Keratinocyte (primary cell): ENCODE results near the gene CTNNA3. TPM values are rescaled to one million over a fixed set of nuclear protein-coding genes. Genes with fewer than 3 reads are reported as not detected.

Experiments
- DNase-seq: peaks from one replicate; pipeline ENCODE4 v3.0.0-alpha.2; 2011; ENCODE audit warnings: low read depth, missing footprints, low spot score
- FAIRE-seq: peaks from 2 replicates; lab custom pipeline; 2011; peaks lifted over from hg19 to GRCh38; lab: Jason Lieb, UNC
- H2AFZ ChIP-seq: 2 replicates; pipeline ENCODE4 v1.6.0; 2012; ENCODE audit warnings: low read length, control low read depth, inconsistent platforms; ENCODE audit not compliant: control insufficient read depth
- H3K27ac ChIP-seq: 2 replicates; pipeline ENCODE4 v1.5.1; 2011; ENCODE audit warnings: low read length; ENCODE audit not compliant: control insufficient read depth, insufficient read depth
- H3K27me3 ChIP-seq: 3 replicates; pipeline ENCODE4 v1.6.0; 2011; ENCODE audit warnings: low read length; ENCODE audit not compliant: control insufficient read depth, insufficient read depth; ENCODE audit errors: extremely low read depth
- H3K36me3 ChIP-seq, 2 experiments: 2 replicates in 1 of 2; 3 replicates in 1 of 2; pipeline ENCODE4 v1.5.1; 2011; ENCODE audit warnings: low read length in 2 of 2, mild to moderate bottlenecking in 1 of 2; ENCODE audit not compliant: control insufficient read depth in 2 of 2, insufficient read depth in 2 of 2; ENCODE audit errors: extremely low read depth in 1 of 2
- H3K4me1 ChIP-seq: 3 replicates; pipeline ENCODE4 v1.5.1; 2011; ENCODE audit warnings: low read length; ENCODE audit not compliant: control insufficient read depth, insufficient read depth; ENCODE audit errors: extremely low read depth
- H3K4me2 ChIP-seq: 3 replicates; pipeline ENCODE4 v1.6.0; 2011; ENCODE audit warnings: low read depth, low read length; ENCODE audit not compliant: control insufficient read depth, insufficient read depth; ENCODE audit errors: extremely low read depth
- H3K4me3 ChIP-seq, 3 experiments: fragments of 200-600 bp in 1 of 3; sonication (generic) in 1 of 3; 2 replicates in 2 of 3; 3 replicates in 1 of 3; pipeline ENCODE4 v1.5.1; 2011 to 2016; ENCODE audit warnings: low read length in 3 of 3, mild to moderate bottlenecking in 3 of 3, control low read depth in 2 of 3, inconsistent platforms in 1 of 3, low read depth in 1 of 3, mixed read lengths in 1 of 3, mixed run types in 1 of 3, moderate library complexity in 1 of 3; ENCODE audit not compliant: control insufficient read depth in 2 of 3, insufficient read depth in 2 of 3; ENCODE audit errors: extremely low read depth in 1 of 3
- H3K79me2 ChIP-seq: 2 replicates; pipeline ENCODE4 v1.6.0; 2012; ENCODE audit warnings: low read length; ENCODE audit not compliant: control insufficient read depth, insufficient read depth
- H3K9ac ChIP-seq: 3 replicates; pipeline ENCODE4 v1.6.0; 2011; ENCODE audit warnings: low read length; ENCODE audit not compliant: control insufficient read depth, insufficient read depth; ENCODE audit errors: extremely low read depth
- H3K9me1 ChIP-seq: 3 replicates; pipeline ENCODE4 v1.6.0; 2011; ENCODE audit warnings: low read length; ENCODE audit not compliant: control insufficient read depth, insufficient read depth; ENCODE audit errors: extremely low read depth
- H3K9me3 ChIP-seq: 2 replicates; pipeline ENCODE4 v1.5.1; 2012; ENCODE audit warnings: low read depth, low read length; ENCODE audit not compliant: control insufficient read depth
- H4K20me1 ChIP-seq: 3 replicates; pipeline ENCODE4 v1.6.0; 2011; ENCODE audit warnings: low read length; ENCODE audit not compliant: control insufficient read depth, insufficient read depth; ENCODE audit errors: extremely low read depth
- CTCF ChIP-seq, 3 experiments: IDR thresholded peaks in 1 of 3; conservative IDR thresholded peaks in 1 of 3; optimal IDR thresholded peaks in 1 of 3; 2 replicates in 2 of 3; 3 replicates in 1 of 3; pipeline versions ENCODE3 to v1.5.1; 2011; ENCODE audit warnings: low read length in 3 of 3, mild to moderate bottlenecking in 3 of 3, moderate library complexity in 2 of 3, control low read depth in 1 of 3, inconsistent platforms in 1 of 3; ENCODE audit not compliant: insufficient read depth in 2 of 3; ENCODE audit errors: extremely low read depth in 1 of 3
- EZH2 ChIP-seq: IDR thresholded peaks from one replicate; pipeline ENCODE4 v1.6.1; 2012; ENCODE audit warnings: inconsistent platforms, mild to moderate bottlenecking, low read length, moderate library complexity
- dilution Hi-C: fragments of 300-500 bp; cut with MboI; formaldehyde crosslinking; loops from one replicate; pipeline ENCODE4 v1.7.0; 2020; ENCODE audit warnings: low sequenced_read_pairs; ENCODE audit not compliant: extremely low pct_ligation_motif_present
- polyA plus RNA-seq, 5 experiments: library from polyadenylated mRNA; depleted of rRNA in 3 of 5; stranded (reverse) in 3 of 5; stranded (forward) in 1 of 5; unstranded in 1 of 5; fragments of >200 nt; gene quantifications; 1 replicate in 1 of 5; 2 replicates in 3 of 5; 3 replicates in 1 of 5; pipeline versions ENCODE4 v1.2.1 to v1.2.3, GENCODE V29; 2011 to 2012; ENCODE audit warnings: missing spikeins in 2 of 5, low read depth in 1 of 5, low replicate concordance in 1 of 5

The CTNNA3 gene
- polyA plus RNA-seq, 1 donor (not counting 4 experiments of a cell fraction or from before 2014, with no cell fraction given): 0.01 TPM

DNA sequence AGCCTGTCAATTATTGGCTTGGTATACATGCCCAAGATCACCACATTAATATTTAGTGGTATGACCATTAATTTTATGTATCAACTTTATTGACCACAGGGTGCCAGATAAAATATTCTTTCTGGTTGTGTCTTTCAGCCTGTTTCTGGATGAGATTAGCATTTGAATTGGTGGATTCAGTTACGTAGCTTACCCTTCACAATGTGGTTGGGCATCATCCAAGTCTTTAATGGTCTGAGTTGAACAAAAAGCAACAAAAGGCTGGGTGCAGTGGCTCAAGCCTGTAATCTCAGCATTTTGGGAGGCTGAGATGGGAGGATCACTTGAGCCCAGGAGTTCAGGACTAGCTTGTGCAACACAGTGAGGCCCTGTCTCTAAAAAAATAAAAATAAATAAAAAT is 1472.3 kb downstream of the CTNNA3 start:
- no peaks in the 10 kb centered on the region for H3K79me2 ChIP-seq
- no peak overlapping the region for H2AFZ ChIP-seq
- H3K4me3 ChIP-seq: no peak overlapping the region
- H3K4me1 ChIP-seq: no peaks in the 10 kb centered on the region
- H3K9me1 ChIP-seq: no peaks in the 10 kb centered on the region
- H3K4me2 ChIP-seq: no peak overlapping the region
- no peak overlapping the region for H3K9ac ChIP-seq
- H3K27ac ChIP-seq: no peak overlapping the region
- no peaks in the 10 kb centered on the region for H4K20me1 ChIP-seq
- no peak for DNase-seq
- H3K36me3 ChIP-seq: no peaks in the 10 kb centered on the region
- no peaks in the 10 kb centered on the region for H3K27me3 ChIP-seq
- no peaks in the 10 kb centered on the region for H3K9me3 ChIP-seq
- TF ChIP-seq CTCF (optimal IDR thresholded peaks at IDR 0.05 in 1 of 3, IDR thresholded peaks at IDR 0.05 in 1 of 3, conservative IDR thresholded peaks at IDR 0.05 in 1 of 3; ENCODE audit: extremely low read depth in 1 of 3, insufficient read depth in 2 of 3, low read length in 3 of 3) (no peak), EZH2 (no peak)
- FAIRE-seq: no peak
- dilution Hi-C loops: no loop called here

DNA sequence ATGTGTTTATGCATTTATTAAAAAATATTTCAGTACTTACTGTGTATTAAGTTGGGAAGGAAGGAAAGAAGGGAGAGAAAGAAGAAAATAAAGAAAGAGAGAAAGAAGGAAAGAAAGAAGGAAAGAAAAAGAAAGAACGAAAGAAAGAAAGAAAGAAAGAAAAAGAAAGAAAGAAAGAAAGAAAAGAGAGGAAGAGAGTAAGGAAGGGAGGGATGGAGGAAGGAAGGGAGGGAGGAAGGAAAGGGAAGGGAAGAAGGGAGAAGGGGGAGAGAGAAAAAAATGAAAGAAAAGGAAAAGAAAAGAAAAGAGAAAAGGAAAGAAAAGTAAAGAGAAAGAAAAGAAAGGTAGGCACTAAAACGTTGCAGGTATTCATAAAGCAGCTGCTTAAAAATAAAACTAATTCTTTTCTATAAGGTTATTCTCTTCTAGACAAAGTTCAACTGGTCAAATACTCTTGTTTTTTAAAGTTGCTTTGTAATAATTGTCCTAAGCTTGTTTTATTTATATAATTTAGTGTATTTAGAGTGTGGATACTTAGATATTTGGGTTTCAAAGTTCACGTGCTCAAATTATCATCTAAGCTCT is 1473.4 kb downstream of the CTNNA3 start:
- FAIRE-seq (no peak), DNase-seq (no peak)
- no peaks in the 10 kb centered on the region for H4K20me1 ChIP-seq
- no peak overlapping the region for H3K4me2 ChIP-seq
- no peak overlapping the region for H3K9ac ChIP-seq
- no peak overlapping the region for H3K27ac ChIP-seq
- no peaks in the 10 kb centered on the region for H3K36me3 ChIP-seq
- no peaks in the 10 kb centered on the region for H3K27me3 ChIP-seq
- no peak overlapping the region for H2AFZ ChIP-seq
- TF ChIP-seq EZH2 (no peak), CTCF (optimal IDR thresholded peaks at IDR 0.05 in 1 of 3, IDR thresholded peaks at IDR 0.05 in 1 of 3, conservative IDR thresholded peaks at IDR 0.05 in 1 of 3; ENCODE audit: extremely low read depth in 1 of 3, insufficient read depth in 2 of 3, low read length in 3 of 3) (no peak)
- no peaks in the 10 kb centered on the region for H3K79me2 ChIP-seq
- H3K4me1 ChIP-seq: no peaks in the 10 kb centered on the region
- no peaks in the 10 kb centered on the region for H3K9me3 ChIP-seq
- no peak overlapping the region for H3K4me3 ChIP-seq
- dilution Hi-C loops: no loop called here
- H3K9me1 ChIP-seq: no peaks in the 10 kb centered on the region
